WTC11 (cell line): ENCODE data around the gene KCNMA1. TPM values are rescaled to one million over a fixed set of nuclear protein-coding genes. Genes with fewer than 3 reads are reported as not detected.

Experiments used
- ATAC-seq: fragments of 200-7000 bp; cut with Tn5 transposase; 2 replicates; pipeline ENCODE4 v1.10.0; 2021; ENCODE audit warnings: mild to moderate bottlenecking, moderate library complexity
- CTCF ChIA-PET: fragments of 300-600 bp; sonication (Branson Sonifier 250); formaldehyde crosslinking; loops from one replicate; lab custom pipeline; 2021; ENCODE audit warnings: antibody characterized with exemption; lab: Charles Lee
- POLR2A ChIA-PET: fragments of 350-600 bp; sonication (Branson Sonifier 250); formaldehyde crosslinking; loops from one replicate; lab custom pipeline; 2021; ENCODE audit warnings: antibody characterized with exemption; lab: Charles Lee
- DNase-seq: peaks from one replicate; pipeline ENCODE4 v3.0.0; 2021; ENCODE audit warnings: low spot score
- H3K27ac Mint-ChIP-seq: 2 replicates; pipeline ENCODE4 v1.8.0; 2021; ENCODE audit warnings: mixed read lengths
- H3K27me3 Mint-ChIP-seq: 2 replicates; pipeline ENCODE4 v1.8.0; 2021; ENCODE audit warnings: low read depth, mild to moderate bottlenecking, moderate library complexity, mixed read lengths
- H3K36me3 Mint-ChIP-seq: 2 replicates; pipeline ENCODE4 v1.8.0; 2021; ENCODE audit warnings: mixed read lengths
- H3K4me1 Mint-ChIP-seq: 2 replicates; pipeline ENCODE4 v1.8.0; 2022; ENCODE audit warnings: mixed read lengths
- H3K4me3 Mint-ChIP-seq: 2 replicates; pipeline ENCODE4 v1.8.0; 2021; ENCODE audit warnings: mild to moderate bottlenecking, moderate library complexity, mixed read lengths
- H3K9me3 Mint-ChIP-seq: 2 replicates; pipeline ENCODE4 v1.8.0; 2021; ENCODE audit warnings: mixed read lengths
- CREM ChIP-seq: sonication (generic); formaldehyde crosslinking; IDR thresholded peaks from 2 replicates; pipeline ENCODE4 v1.8.1; 2022; ENCODE audit warnings: mild to moderate bottlenecking, missing genetic modification reagents, moderate library complexity
- ESRRA ChIP-seq: sonication (generic); formaldehyde crosslinking; IDR thresholded peaks from 2 replicates; pipeline ENCODE4 v1.8.1; 2022; ENCODE audit warnings: mild to moderate bottlenecking, missing genetic modification reagents, borderline replicate concordance
- FOXK1 ChIP-seq: sonication (generic); formaldehyde crosslinking; IDR thresholded peaks from 2 replicates; pipeline ENCODE4 v1.8.0; 2022; ENCODE audit warnings: mild to moderate bottlenecking, moderate library complexity, missing genetic modification reagents
- FOXP1 ChIP-seq: sonication (generic); formaldehyde crosslinking; IDR thresholded peaks from 2 replicates; pipeline ENCODE4 v1.8.0; 2022; ENCODE audit warnings: missing genetic modification reagents, mild to moderate bottlenecking, moderate library complexity, borderline replicate concordance
- GRHL2 ChIP-seq: fragments of 250-450 bp; sonication (Bioruptor Pico); IDR thresholded peaks from 2 replicates; pipeline ENCODE4 v1.8.0; 2022; ENCODE audit warnings: mild to moderate bottlenecking, moderate library complexity; ENCODE audit not compliant: insufficient replicate concordance, severe bottlenecking
- GTF2I ChIP-seq: fragments of 250-450 bp; sonication (Bioruptor Pico); conservative IDR thresholded peaks from 2 replicates; pipeline ENCODE4 v1.4.0; 2021; ENCODE audit warnings: mild to moderate bottlenecking
- MXD4 ChIP-seq: fragments of 250-450 bp; sonication (Bioruptor Pico); IDR thresholded peaks from 2 replicates; pipeline ENCODE4 v1.8.0; 2021; ENCODE audit warnings: mild to moderate bottlenecking, moderate library complexity, borderline replicate concordance
- PRRX2 ChIP-seq: fragments of 250-450 bp; sonication (Bioruptor Pico); IDR thresholded peaks from 2 replicates; pipeline ENCODE4 v1.8.0; 2021; ENCODE audit warnings: mild to moderate bottlenecking
- TCF7 ChIP-seq: sonication (generic); formaldehyde crosslinking; IDR thresholded peaks from 2 replicates; pipeline ENCODE4 v1.8.0; 2022; ENCODE audit warnings: mild to moderate bottlenecking, low read depth, missing genetic modification reagents, moderate library complexity
- ZNF219 ChIP-seq: sonication (generic); formaldehyde crosslinking; IDR thresholded peaks from 2 replicates; pipeline ENCODE4 v1.8.0; 2023; ENCODE audit warnings: missing genetic modification reagents, mild to moderate bottlenecking, borderline replicate concordance
- ZNF232 ChIP-seq: sonication (generic); formaldehyde crosslinking; IDR thresholded peaks from 2 replicates; pipeline ENCODE4 v1.8.0; 2022; ENCODE audit warnings: mild to moderate bottlenecking, missing genetic modification reagents
- ZNF416 ChIP-seq: fragments of 250-450 bp; sonication (Bioruptor Pico); IDR thresholded peaks from 2 replicates; pipeline ENCODE4 v1.9.0; 2021; ENCODE audit warnings: mild to moderate bottlenecking, inconsistent platforms
- total RNA-seq: library from RNA; stranded (reverse); gene quantifications from 3 replicates; pipeline ENCODE4 v1.2.3, GENCODE V29; 2021
- TF ChIP-seq, protein P1 (sequence below): sonication (generic); formaldehyde crosslinking; IDR thresholded peaks from 2 replicates; pipeline ENCODE4 v1.8.0; 2022; ENCODE audit warnings: mild to moderate bottlenecking, missing genetic modification reagents
- TF ChIP-seq, protein P2 (sequence below): sonication (generic); formaldehyde crosslinking; IDR thresholded peaks from 2 replicates; pipeline ENCODE4 v1.8.0; 2022; ENCODE audit warnings: mild to moderate bottlenecking, missing genetic modification reagents
- TF ChIP-seq, protein P3 (sequence below): fragments of 250-450 bp; sonication (Bioruptor Pico); IDR thresholded peaks from 2 replicates; pipeline ENCODE4 v1.8.0; 2021; ENCODE audit warnings: mild to moderate bottlenecking
- TF ChIP-seq, protein P4 (sequence below): sonication (generic); formaldehyde crosslinking; IDR thresholded peaks from 2 replicates; pipeline ENCODE4 v1.8.0; 2022; ENCODE audit warnings: mild to moderate bottlenecking, missing genetic modification reagents
- TF ChIP-seq, protein P5 (sequence below): sonication (generic); formaldehyde crosslinking; IDR thresholded peaks from 2 replicates; pipeline ENCODE4 v1.8.1; 2023; ENCODE audit warnings: mild to moderate bottlenecking, missing genetic modification reagents, moderate library complexity
- TF ChIP-seq, protein P6 (sequence below): sonication (generic); formaldehyde crosslinking; conservative IDR thresholded peaks from 2 replicates; pipeline ENCODE4 v1.8.1; 2022; ENCODE audit warnings: mild to moderate bottlenecking, missing genetic modification reagents
- TF ChIP-seq, protein P7 (sequence below): sonication (generic); formaldehyde crosslinking; IDR thresholded peaks from 2 replicates; pipeline ENCODE4 v1.8.0; 2022; ENCODE audit warnings: mild to moderate bottlenecking, missing genetic modification reagents

KCNMA1 gene
- total RNA-seq, 1 experiment from 2014 or later = 7.3 TPM

DNA sequence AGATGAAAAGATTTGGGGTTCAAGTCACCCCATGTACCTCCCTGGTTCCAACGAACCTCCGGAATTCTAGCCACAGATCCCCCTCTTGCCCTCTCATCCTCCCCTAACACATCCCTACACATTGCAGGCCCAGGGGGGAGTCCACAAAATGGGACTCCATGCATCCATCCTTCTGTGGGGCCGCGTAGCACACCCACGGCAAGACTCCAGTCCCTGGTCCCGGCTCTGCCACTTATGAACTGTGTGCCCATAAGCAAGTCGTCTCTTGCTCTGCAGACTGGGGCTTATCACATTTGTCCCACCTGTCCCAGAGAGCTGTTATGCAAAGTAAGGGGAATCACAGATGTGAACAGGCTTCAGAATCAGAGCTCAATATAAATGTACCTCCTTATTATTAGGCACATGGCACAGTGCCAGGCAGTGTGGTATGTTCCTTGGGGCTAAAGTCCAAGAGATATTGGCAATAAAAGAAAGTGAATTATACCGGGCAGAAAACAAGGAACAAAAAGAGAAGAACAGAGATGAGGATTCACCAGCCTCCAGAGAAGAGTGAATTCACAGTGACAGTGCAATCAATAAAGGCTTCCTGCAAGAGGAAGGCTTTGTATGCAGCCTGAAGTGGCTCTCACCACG lies 73.9 kb downstream of the KCNMA1 start:
- DNase-seq (no peak), ATAC-seq (no peak)
- ChIA-PET CTCF (no interaction called here), POLR2A (interaction anchor here (0.7 kb wide), 1 partner anchor 176 kb away, joined by 6 read pairs; no protein-coding TSS in a partner anchor)
- TF ChIP-seq CREM (CRISPR knock-in tag) (no peak), ZNF232 (no peak), PRRX2 (CRISPR knock-in tag) (no peak), FOXP1 (CRISPR knock-in tag) (no peak), ESRRA (CRISPR knock-in tag) (no peak), ZNF416 (CRISPR knock-in tag) (no peak), FOXK1 (CRISPR knock-in tag) (no peak), GTF2I (CRISPR knock-in tag) (no peak), TCF7 (CRISPR knock-in tag) (no peak), MXD4 (CRISPR knock-in tag) (no peak), ZNF219 (CRISPR knock-in tag) (no peak), GRHL2 (CRISPR knock-in tag) (no peak)
- TF ChIP-seq, protein P1, sequence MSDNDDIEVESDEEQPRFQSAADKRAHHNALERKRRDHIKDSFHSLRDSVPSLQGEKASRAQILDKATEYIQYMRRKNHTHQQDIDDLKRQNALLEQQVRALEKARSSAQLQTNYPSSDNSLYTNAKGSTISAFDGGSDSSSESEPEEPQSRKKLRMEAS (CRISPR knock-in tag) = no peak
- TF ChIP-seq, protein P2, sequence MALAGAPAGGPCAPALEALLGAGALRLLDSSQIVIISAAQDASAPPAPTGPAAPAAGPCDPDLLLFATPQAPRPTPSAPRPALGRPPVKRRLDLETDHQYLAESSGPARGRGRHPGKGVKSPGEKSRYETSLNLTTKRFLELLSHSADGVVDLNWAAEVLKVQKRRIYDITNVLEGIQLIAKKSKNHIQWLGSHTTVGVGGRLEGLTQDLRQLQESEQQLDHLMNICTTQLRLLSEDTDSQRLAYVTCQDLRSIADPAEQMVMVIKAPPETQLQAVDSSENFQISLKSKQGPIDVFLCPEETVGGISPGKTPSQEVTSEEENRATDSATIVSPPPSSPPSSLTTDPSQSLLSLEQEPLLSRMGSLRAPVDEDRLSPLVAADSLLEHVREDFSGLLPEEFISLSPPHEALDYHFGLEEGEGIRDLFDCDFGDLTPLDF = no peak
- TF ChIP-seq, protein P3, sequence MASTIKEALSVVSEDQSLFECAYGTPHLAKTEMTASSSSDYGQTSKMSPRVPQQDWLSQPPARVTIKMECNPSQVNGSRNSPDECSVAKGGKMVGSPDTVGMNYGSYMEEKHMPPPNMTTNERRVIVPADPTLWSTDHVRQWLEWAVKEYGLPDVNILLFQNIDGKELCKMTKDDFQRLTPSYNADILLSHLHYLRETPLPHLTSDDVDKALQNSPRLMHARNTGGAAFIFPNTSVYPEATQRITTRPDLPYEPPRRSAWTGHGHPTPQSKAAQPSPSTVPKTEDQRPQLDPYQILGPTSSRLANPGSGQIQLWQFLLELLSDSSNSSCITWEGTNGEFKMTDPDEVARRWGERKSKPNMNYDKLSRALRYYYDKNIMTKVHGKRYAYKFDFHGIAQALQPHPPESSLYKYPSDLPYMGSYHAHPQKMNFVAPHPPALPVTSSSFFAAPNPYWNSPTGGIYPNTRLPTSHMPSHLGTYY (CRISPR knock-in tag) = no peak
- TF ChIP-seq, protein P4, sequence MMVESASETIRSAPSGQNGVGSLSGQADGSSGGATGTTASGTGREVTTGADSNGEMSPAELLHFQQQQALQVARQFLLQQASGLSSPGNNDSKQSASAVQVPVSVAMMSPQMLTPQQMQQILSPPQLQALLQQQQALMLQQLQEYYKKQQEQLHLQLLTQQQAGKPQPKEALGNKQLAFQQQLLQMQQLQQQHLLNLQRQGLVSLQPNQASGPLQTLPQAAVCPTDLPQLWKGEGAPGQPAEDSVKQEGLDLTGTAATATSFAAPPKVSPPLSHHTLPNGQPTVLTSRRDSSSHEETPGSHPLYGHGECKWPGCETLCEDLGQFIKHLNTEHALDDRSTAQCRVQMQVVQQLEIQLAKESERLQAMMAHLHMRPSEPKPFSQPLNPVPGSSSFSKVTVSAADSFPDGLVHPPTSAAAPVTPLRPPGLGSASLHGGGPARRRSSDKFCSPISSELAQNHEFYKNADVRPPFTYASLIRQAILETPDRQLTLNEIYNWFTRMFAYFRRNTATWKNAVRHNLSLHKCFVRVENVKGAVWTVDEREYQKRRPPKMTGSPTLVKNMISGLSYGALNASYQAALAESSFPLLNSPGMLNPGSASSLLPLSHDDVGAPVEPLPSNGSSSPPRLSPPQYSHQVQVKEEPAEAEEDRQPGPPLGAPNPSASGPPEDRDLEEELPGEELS (CRISPR knock-in tag) = no peak
- TF ChIP-seq, protein P5, sequence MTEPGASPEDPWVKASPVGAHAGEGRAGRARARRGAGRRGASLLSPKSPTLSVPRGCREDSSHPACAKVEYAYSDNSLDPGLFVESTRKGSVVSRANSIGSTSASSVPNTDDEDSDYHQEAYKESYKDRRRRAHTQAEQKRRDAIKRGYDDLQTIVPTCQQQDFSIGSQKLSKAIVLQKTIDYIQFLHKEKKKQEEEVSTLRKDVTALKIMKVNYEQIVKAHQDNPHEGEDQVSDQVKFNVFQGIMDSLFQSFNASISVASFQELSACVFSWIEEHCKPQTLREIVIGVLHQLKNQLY = no peak
- TF ChIP-seq, protein P6, sequence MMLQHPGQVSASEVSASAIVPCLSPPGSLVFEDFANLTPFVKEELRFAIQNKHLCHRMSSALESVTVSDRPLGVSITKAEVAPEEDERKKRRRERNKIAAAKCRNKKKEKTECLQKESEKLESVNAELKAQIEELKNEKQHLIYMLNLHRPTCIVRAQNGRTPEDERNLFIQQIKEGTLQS (CRISPR knock-in tag) = no peak
- TF ChIP-seq, protein P7, sequence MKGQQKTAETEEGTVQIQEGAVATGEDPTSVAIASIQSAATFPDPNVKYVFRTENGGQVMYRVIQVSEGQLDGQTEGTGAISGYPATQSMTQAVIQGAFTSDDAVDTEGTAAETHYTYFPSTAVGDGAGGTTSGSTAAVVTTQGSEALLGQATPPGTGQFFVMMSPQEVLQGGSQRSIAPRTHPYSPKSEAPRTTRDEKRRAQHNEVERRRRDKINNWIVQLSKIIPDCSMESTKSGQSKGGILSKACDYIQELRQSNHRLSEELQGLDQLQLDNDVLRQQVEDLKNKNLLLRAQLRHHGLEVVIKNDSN = no peak
- Mint-ChIP-seq H3K4me1 (peaks cover 40% of the 10 kb centered on the region), H3K27ac (0 out of 2 replicates have a peak overlapping the region, but pooled peaks have one; percentile 64), H3K27me3 (peaks cover 2% of the 10 kb centered on the region; the same call in 1 of the 2 replicates), H3K4me3 (no peak overlapping the region), H3K36me3 (no peaks in the 10 kb centered on the region), H3K9me3 (no peaks in the 10 kb centered on the region)
